Activated CD4-positive, CD25-positive, alpha-beta regulatory T cell treated with anti-CD3 and anti-CD28 coated beads, Interleukin-2, amount 50 U/mL, for 16 hours (primary cell): ENCODE results near the gene SYT2.
"Not testable (repeated sequence)": the region's sequence is repeated elsewhere in the genome, so short reads cannot be mapped to it uniquely, and the experiment has no call there.

Experiments used
- DNase-seq: peaks from one replicate; pipeline ENCODE4 v3.0.0-alpha.2; 2020; ENCODE audit warnings: low read depth, low spot score

The SYT2 gene

DNA sequence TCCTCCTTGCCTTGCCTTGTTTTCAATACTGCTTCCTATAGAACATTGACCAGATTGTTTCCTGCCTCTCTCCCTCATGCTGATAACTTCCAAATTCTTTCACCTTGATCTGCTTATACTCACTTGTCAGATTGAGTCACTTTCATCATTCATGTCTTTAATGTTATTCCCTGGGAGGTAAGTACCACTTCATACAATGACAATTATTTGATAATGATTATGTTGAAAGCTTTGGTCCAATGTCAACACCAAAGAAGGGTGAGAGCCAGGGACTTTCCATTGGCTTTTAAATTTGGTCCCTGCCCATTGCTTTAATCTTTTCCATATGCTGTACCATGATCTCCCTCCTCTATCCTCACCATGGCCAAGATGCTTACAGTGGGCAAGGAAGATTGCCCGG is 137.4 kb downstream of the SYT2 start:
- DNase-seq: no peak

GRCh38 chr1:202571719-202572339 is 138.4 kb downstream of the SYT2 start:
- no peak for DNase-seq

DNA sequence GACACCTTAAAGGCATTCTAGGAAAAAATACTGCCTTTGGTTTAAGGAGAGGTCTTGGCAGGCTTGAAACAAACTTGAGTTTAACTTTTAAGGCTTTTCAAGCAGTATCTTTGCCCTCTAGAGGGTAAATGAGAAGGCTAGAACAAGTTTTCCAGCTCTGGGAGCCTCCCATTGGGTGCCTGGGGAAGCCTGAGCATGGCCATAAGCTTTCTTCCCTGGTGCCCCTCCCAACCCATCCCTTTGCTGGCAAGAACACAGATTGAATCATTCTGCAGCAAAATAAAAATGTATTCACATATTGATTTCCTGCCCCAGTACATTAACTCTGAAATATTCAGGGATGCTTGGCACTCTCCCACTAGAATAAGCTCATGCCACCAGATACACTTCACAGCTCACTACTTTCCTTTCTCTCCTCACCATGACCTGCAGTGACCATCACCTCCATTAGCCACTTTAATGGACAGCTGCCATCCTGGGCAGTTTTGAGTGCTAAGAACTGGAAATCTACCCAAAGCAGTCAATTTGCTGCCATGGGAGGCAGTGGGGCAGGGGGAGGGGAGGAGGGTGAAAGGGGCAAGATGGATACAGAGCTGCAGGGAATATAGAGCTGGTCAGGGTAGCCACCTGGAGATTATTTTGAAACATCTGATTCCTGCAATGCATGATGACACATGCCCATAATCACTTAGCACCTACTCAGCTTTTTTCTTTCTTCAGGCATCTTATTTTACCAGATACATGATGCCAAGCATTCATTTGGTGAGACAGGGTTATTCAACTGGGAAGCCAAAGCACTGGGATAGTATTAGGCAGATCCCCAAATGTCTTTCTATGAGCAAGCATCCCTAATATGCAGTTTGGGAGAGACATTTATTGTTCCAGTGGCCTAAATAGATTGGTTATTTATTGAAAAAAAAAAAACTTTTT is 140.6 kb downstream of the SYT2 start:
- DNase-seq: no peak

- DNase-seq: no peak
Observed at GRCh38 chr1:202568826-202569225, 141.4 kb downstream of the SYT2 start.

DNA sequence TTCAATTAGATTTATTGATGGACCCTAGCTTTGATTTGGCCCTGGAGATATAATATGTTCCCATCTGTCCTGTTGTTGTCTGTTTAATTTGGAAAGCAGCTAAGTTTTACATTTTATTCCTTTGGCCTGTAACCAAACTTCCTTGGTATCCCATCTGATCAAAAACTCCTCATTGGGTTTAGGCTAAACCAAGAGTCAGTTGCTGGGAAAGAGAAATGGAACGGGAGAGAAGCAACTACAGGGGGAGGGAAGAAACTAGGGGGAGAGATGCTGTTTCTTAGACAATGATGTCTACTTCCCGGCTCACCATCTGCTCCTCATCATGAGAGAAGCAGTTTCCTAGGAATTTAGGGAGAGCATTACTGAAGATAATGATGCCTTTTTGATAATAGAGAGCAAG is 141.8 kb downstream of the SYT2 start:
- no peak for DNase-seq

GRCh38 chr1:202567738-202568137 is 142.5 kb downstream of the SYT2 start:
- DNase-seq: no peak

DNA sequence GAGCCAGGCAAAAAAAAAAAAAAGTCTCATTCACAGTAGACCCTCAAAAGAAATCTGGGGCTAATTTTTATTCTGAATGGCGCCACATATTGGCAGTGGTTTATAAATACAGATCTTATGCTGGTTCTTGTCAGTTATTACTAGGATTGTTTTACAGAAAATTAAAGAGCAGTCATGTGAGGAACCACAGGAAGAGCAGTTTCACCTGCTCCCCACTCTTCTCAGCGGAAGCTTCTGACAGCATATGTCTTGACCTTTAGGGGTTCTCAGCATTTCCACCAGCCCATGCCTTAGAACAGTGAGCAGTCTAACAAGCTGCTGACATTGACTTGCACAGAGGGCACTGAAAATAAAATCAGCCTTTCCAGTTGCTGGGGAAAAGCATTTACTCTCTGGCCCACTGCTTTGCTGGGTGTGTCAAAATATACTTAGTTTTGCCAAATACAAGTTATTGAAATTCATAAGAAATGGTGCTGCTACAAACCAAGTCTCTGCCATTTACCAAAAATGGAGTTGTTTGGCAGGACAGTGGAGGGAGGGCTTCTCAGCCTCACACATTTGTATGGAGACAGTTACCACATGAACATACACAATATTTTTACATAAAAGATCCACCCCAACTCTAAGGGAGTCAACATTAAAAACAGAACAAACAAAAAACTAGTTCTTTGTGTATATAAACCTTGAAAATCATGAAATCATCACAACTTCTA is 144.2 kb downstream of the SYT2 start:
- DNase-seq: no peak

DNA sequence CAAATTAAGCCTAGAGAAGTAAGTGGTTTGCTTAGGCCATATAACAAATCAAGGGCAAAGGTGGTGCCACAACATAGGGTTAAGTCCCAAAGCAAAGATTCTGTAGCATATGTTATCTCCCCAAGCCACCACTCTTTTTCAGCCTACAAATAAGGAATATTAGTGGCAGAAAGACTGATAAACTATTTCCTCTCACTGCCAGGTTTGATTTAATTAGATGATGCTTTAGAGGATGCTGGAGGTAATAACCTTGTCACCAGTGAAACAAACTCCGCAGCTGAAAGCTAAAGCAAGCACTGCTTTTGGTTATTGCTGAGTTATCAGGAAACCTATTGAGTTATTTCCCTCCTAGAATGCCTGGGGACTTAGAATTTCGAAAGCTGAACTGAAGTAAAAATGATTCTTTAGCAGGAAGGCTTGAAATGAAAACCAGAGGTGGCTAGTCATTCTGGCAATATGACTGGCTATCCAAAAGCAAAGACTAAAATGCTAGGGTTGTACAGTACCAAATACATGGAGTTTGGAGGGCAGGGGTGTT is 145.2 kb downstream of the SYT2 start:
- DNase-seq: no peak

DNA sequence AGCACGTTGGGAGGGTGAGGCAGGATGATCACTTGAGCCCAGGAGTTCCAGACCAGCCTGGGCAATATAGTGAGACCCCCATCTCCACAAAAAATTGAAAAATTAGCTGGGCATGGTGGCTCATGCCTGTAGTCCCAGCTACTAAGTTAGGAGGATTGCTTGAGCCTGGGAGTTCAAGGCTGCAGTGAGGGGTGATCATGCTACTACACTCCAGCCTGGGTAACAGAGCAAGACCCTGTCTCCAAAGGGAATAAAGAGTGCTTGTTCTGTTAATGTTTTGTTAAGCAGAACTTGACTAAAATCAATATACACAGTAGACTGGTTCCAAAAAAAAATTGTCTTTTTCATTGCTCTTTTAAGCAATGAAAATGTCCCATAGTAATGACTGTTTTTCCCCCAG is 146.4 kb downstream of the SYT2 start:
- no peak for DNase-seq

DNA sequence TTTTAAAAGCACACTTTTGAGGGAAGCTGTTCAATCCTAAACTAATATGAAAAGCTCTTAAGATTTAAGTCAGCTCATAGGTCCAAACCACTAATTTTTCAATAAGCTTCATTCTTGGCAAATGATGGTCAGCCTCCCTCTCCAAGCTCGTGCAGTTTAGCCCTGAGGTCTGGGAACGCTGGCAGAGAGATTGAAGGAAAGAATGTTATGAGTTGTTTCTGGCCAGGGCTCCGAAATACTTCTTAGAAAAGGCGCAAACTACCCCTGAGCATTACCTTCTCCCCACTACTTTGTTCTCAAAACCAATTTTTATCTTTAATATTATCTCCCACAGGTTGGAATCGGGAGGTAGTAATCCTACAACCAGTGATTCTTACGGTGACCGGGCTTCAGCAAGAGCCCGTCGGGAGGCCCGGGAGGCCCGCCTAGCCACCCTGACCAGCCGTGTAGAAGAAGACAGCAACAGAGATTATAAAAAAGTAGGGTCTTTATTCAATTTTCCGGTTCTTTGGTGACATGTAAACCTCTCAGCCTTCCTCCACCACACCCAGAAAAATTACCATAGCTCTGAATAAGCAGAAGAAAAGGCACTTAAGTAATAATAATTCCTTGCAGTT is 147.7 kb downstream of the SYT2 start:
- no peak for DNase-seq

DNA sequence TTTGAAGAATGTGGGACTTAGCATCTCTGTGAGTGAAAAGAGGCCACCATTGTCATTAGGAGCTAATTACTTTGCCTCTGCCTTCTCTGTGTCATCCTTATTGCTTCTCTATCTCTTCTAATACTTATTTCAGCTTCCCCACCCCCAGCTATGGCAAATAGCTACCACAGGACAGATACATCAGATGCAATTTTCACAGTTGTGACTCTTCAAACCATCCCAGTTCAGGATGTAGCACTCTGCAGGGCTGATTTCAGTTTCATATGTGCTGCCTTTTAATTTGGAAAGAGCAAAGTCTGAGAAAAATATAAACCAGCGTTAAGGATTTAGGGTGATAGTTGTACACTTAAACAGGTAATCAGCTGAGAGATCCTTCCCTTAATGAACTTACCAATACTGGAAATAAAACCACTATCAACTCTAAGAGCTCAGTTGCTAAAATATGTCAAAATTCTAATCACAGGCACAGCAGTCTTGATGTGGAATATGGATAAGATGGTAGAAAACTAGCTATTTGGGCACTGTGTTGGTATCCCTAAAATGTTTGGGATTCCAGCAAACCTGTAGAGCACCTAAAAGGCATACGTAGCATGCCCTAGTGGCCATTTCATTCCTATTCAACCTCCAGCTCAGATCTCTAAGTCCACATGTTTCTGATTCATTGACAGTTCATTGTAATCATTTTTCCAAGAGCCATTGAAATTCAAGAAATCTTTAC is 148.4 kb downstream of the SYT2 start:
- DNase-seq: no peak

DNA sequence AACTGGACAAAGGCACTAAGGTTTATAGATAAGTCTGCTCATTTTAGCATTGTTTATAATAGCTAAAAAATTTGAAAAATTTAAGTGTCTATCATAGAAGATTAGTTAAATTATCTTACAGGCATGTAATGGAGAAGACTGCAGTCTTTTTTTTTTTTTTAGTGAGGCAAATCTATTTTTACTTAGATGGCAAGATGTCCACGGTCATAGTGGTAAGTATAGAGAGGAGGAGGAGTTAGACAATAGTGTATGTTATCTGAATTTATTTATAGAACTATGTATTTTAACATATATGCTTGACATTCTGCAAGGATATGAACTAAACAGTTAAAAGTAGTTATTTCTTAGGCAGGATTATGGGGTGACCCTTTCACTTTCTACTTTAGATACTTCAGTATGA is 149.0 kb downstream of the SYT2 start:
- no peak for DNase-seq

DNA sequence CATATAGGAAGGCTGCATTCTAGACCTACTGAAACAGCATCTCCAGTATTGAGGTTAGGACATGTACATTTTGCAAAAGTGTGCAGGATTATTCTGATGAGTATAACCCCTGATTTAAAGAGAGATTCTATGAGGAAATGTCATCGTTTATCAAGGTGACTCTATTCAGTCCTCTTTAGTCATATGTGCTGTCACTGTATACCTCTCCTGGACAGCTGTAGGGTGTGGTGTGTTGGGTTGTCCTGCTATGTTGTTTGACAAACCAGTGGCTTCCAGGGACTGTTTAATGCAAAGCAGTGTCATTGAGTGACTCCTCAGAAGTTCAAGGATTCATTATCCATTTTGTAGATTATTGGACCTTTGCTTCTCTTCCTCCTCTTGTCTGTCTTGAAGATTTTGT is 152.6 kb downstream of the SYT2 start:
- not testable (repeated sequence) for DNase-seq

GRCh38 chr1:202556037-202556436 is 154.2 kb downstream of the SYT2 start:
- not testable (repeated sequence) for DNase-seq

GRCh38 chr1:202554619-202555018 is 155.6 kb downstream of the SYT2 start:
- not testable (repeated sequence) for DNase-seq

DNA sequence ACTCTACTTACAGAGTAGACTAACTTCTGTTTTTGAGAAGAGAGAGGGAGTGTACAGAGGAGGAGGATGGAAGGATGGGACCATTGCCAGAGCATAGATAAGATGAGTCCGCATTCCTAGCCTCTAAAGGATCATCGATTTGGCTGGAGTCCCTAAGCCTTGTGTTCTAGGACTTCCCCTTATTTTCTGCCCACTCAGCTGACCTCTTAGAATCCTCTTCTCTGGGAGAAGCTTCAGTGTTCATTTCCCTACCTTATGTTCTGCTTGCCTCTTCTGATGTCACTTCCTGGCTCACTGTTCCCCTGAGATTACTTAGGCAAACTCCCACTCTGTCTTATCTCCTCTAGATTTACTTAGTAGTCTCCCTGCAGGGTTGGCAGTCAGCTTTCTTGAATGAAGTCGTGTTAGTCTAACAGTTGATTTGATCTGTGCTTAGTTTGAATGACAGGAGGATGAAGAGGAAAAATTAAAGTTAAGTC is 156.7 kb downstream of the SYT2 start:
- no peak for DNase-seq

- DNase-seq: not testable (repeated sequence)
Observed at GRCh38 chr1:202553078-202553477, 157.2 kb downstream of the SYT2 start.

DNA sequence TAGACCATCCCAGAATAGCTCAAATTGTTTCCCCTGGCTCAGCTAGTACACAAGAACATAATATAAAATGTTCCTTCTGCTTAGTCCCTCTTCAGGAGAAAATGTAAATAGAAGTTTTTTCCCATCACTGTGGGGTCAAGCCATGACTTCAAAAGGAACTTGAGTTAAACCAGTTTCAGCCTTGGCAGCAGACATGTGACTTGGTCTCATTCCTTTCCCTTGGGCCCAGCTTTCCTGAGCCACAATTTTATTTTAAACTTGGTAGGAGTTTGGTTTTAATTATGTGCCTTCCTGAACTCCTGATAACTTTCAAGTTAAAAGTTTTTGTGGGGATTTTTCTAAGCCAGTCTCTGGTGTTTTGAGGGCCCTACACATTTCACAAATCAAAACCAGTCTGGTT is 157.6 kb downstream of the SYT2 start:
- DNase-seq: not testable (repeated sequence)

- no peak for DNase-seq
Observed at GRCh38 chr1:202551683-202552082, 158.6 kb downstream of the SYT2 start.

GRCh38 chr1:202550088-202550487 is 160.2 kb downstream of the SYT2 start:
- DNase-seq: not testable (repeated sequence)

GRCh38 chr1:202547215-202547614 is 163.0 kb downstream of the SYT2 start:
- DNase-seq: no peak
